Body of pancreas (tissue), 4 donors: Measurements from ENCODE around the gene DDA1. TPM values are rescaled to one million over a fixed set of nuclear protein-coding genes. Genes with fewer than 3 reads are reported as not detected.
A peak's percentile ranks its signal among the peaks of the same experiment; 100 is the strongest.

Experiments used
- ATAC-seq: fragments of 150-250 bp; one replicate; pipeline ENCODE4 v1.9.1; 2016
- DNase-seq, 4 donors: peaks; one replicate each; pipeline ENCODE4 v3.0.0-alpha.2; 2019
- H3K27ac ChIP-seq, 4 donors: fragments of 200-600 bp; sonication (generic); 1 replicate in 3 of 4; 2 replicates in 1 of 4; pipeline versions ENCODE4 v1.5.1 to v1.6.1; 2016 to 2019; ENCODE audit warnings: mild to moderate bottlenecking in 1 of 4, mixed read lengths in 1 of 4, moderate library complexity in 1 of 4
- H3K27me3 ChIP-seq, 2 donors: fragments of 200-600 bp; sonication (generic); one replicate each; pipeline ENCODE4 v1.6.0; 2016; ENCODE audit warnings: mild to moderate bottlenecking in 1 of 2
- H3K36me3 ChIP-seq, 2 donors: fragments of 200-600 bp; sonication (generic); replicated peaks in 1 of 2; 2 replicates each; pipeline ENCODE4 v1.5.1; 2016; ENCODE audit warnings: low read depth in 2 of 2; ENCODE audit not compliant: insufficient read depth in 1 of 2
- H3K4me1 ChIP-seq: fragments of 200-600 bp; sonication (generic); one replicate; pipeline ENCODE4 v1.6.0; 2016
- H3K4me3 ChIP-seq, 2 donors: fragments of 200-600 bp; sonication (generic); 1 replicate in 1 of 2; 2 replicates in 1 of 2; pipeline ENCODE4 v1.5.1; 2016 to 2019
- H3K9me3 ChIP-seq, 3 donors: fragments of 200-600 bp; sonication (generic); 1 replicate in 2 of 3; 2 replicates in 1 of 3; pipeline ENCODE4 v1.5.1; 2016
- CTCF ChIP-seq, 7 experiments: fragments of 450-650 bp in 4 of 7; fragments of 200-600 bp in 3 of 7; sonication (generic) in 3 of 7; IDR thresholded peaks; one replicate each; pipeline ENCODE4 v1.5.1; 2016 to 2019; ENCODE audit warnings: antibody characterized with exemption in 7 of 7
- POLR2A ChIP-seq, 3 donors: fragments of 450-650 bp; IDR thresholded peaks; one replicate each; pipeline ENCODE4 v1.6.1; 2016; ENCODE audit warnings: antibody characterized with exemption in 3 of 3, mild to moderate bottlenecking in 2 of 3
- WGBS, 2 donors: methylation state at CpG; one replicate each; pipeline ENCODE4 v1.1.5; 2017; 5-methylcytosine and 5-hydroxymethylcytosine counted together
- intact Hi-C: fragments of 100-400 bp; cut with DNase I; formaldehyde crosslinking; loops from one replicate; pipeline ENCODE4 v1.15.1; 2023
- total RNA-seq, 2 donors: library from RNA; depleted of rRNA; stranded (reverse); fragments of >200 nt; gene quantifications; one replicate each; pipeline ENCODE4 v1.1.0, GENCODE V29; 2016

DDA1 gene
- total RNA-seq, 2 donors from 2014 or later: 3.3 to 6.2 TPM

- no peak overlapping the region for H3K4me3 ChIP-seq
- H3K36me3 ChIP-seq: no peaks in the 10 kb centered on the region
- DNase-seq (no peak), ATAC-seq (no peak)
- intact Hi-C loops: no loop called here
- 79 to 88% methylated on average over 10 to 21 of the region's 23 CpGs for WGBS, 2 donors
- TF ChIP-seq POLR2A (IDR thresholded peaks at IDR 0.05) (no peak), CTCF (IDR thresholded peaks at IDR 0.05) (no peak)
- H3K4me1 ChIP-seq: peaks cover 37% of the 10 kb centered on the region
- no peaks in the 10 kb centered on the region for H3K9me3 ChIP-seq
- H3K27me3 ChIP-seq: no peaks in the 10 kb centered on the region
- H3K27ac ChIP-seq: peak overlapping the region in 1 of 4 donors; percentile 18
Observed at GRCh38 chr19:17263712-17264640, 45.4 kb upstream of the DDA1 start.

GRCh38 chr19:17264641-17264979, 44.8 kb upstream of the DDA1 start, which contains the start of gene USHBP1:
USHBP1 (minus strand) TSS chr19:17264745; CDS start chr19:17264299, 446 bp downstream.
- ATAC-seq: no peak
- no peaks in the 10 kb centered on the region for H3K9me3 ChIP-seq
- H3K4me3 ChIP-seq: no peak within 1 kb of the TSS
- peaks cover 31% of the 10 kb centered on the region for H3K4me1 ChIP-seq
- H3K27me3 ChIP-seq: no peaks in the 10 kb centered on the region
- no peak for DNase-seq
- H3K36me3 ChIP-seq: no peaks in the 10 kb centered on the region
- intact Hi-C loops: no loop called here
- WGBS, 2 donors: 63 to 70% methylated on average over 5 of the region's 5 CpGs
- H3K27ac ChIP-seq: peak within 1 kb of the TSS in 1 of 4 donors; percentile 18
- TF ChIP-seq CTCF (IDR thresholded peaks at IDR 0.05) (no peak), POLR2A (IDR thresholded peaks at IDR 0.05) (peak in 1 of 3 donors; percentile 14)

- TF ChIP-seq CTCF (IDR thresholded peaks at IDR 0.05) (no peak), POLR2A (IDR thresholded peaks at IDR 0.05) (no peak)
- ATAC-seq (no peak), DNase-seq (no peak)
- Histone ChIP-seq H3K9me3 (no peaks in the 10 kb centered on the region), H3K36me3 (peaks cover 0 to 1% of the 10 kb centered on the region in 2 donors), H3K27ac (no peak overlapping the region), H3K27me3 (no peaks in the 10 kb centered on the region), H3K4me3 (no peak overlapping the region), H3K4me1 (peaks cover 18% of the 10 kb centered on the region)
- intact Hi-C loops: no loop called here
- 86 to 87% methylated on average over 7 of the region's 7 CpGs for WGBS, 2 donors
Observed at GRCh38 chr19:17266026-17266425, 43.3 kb upstream of the DDA1 start.

GRCh38 chr19:17266589-17266974, 42.8 kb upstream of the DDA1 start:
- peaks cover 0 to 5% of the 10 kb centered on the region in 2 donors for H3K36me3 ChIP-seq
- H3K27me3 ChIP-seq: no peaks in the 10 kb centered on the region
- DNase-seq (no peak), ATAC-seq (no peak)
- no peaks in the 10 kb centered on the region for H3K9me3 ChIP-seq
- WGBS, 2 donors: 62 to 80% methylated on average over 12 of the region's 12 CpGs
- intact Hi-C loops: no loop called here
- TF ChIP-seq POLR2A (IDR thresholded peaks at IDR 0.05): no peak
- no peak for TF ChIP-seq CTCF (IDR thresholded peaks at IDR 0.05)
- peaks cover 13% of the 10 kb centered on the region for H3K4me1 ChIP-seq
- H3K4me3 ChIP-seq: no peak overlapping the region
- peak overlapping the region in 3 of 4 donors; percentile 29 to 72 (median 71) for H3K27ac ChIP-seq
